ENCODE measurements around the gene CIDEB.
A peak's percentile ranks its signal among the peaks of the same experiment; 100 is the strongest.
"Not testable (repeated sequence)": the region's sequence is repeated elsewhere in the genome, so short reads cannot be mapped to it uniquely, and the experiment has no call there.

CIDEB gene

DNA sequence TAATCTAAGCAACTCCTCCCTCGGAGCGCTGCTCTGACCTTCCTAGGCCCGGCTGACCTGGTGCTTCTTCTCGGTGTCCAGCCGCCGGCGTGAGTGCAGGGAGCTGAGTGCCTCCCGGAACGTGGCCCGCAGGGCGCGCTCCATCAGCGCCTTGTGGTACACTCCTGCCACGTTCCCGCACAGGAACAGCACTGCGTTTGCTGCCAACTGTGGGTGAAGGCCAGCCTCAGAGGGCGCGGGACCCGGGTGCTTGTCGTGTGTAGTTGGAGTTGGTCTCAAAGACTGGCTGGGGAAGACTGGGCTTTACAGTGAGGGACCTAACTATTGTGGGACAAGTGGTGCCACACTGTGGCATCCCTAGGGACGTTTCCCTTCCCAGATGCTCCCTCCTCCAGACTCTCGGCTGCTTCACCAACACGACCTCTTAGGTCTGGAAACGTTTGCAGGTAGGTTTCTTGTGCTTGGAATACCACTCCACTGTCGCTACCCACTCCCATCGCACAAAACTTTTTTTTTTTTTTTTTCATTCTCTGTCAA lies 24.0 kb upstream of the CIDEB start:
- no peak for DNase-seq

DNA sequence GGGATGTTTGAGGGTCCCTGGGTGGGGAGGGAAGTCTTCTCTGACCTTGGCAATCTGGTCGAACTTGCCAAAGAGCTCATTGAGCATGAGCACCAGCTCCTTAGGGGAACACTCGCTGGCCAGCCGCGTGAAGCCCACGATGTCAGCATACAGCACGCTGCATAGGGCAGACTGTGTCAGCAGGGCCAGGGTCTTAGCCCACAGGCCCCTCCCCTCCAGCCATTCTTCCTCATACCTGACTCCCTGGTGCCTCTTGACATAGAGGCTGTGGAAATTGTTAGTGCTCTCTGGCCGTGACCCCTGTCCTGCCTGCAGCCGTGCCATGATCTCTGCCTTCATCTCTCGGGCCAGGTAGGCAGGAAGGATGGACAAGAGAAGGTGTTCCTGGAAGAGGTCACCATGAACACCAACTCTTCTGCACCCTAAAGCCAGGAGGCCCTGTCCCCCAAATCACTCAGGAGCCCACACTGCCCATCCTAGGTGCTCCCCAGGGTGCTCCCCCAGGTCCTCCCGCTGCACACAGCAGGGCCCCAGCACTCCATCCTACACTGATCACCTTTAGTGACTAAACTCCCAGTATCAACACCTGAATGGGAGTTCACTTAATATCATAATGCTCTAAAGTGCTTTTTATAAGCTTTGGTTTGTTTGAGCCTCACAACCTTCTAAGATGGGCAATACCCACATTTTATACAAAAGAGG lies 23.3 kb upstream of the CIDEB start:
- DNase-seq = no peak

DNA sequence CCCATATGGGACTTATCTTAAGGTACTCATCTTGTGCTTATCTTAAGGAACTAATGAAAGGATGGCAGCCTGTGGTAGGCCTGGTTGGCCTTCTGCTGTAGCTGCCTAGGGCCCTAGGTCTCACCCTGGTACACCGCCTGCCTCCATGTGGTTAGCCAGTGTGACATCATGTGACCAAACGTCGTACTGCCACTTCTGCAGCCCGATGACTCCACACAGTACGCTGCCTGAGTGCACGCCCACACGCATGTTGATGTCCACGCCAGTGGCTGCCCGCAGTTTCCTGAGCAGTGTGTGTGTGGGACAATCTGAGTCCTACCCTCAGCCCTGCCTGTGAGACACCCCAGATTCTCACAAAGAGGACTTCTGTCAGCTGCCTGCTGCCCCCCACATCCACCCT lies 22.0 kb upstream of the CIDEB start:
- DNase-seq = peak; percentile 53

- no peak for DNase-seq
Observed at GRCh38 chr14:24329073-24329663, 21.4 kb upstream of the CIDEB start.

DNA sequence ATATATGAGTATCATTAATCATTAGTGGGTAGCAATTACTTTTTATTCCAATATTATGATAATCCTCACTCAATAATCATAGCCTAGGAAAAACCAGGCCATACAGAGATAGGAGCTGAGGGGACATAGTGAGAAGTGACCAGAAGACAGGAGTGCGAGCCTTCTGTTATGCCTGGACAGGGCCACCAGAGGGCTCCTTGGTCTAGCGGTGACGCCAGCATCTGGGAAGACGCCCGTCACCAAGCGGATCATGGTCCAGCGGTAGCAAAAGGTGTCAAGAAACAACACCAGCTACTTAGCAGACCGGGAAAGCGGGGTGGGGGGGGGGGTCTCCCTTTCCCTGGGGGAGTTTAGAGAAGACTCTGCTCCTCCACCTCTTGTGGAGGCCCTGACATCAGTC lies 20.1 kb upstream of the CIDEB start:
- not testable (repeated sequence) for DNase-seq

- no peak for DNase-seq
Observed at GRCh38 chr14:24327303-24327702, 19.5 kb upstream of the CIDEB start.

DNA sequence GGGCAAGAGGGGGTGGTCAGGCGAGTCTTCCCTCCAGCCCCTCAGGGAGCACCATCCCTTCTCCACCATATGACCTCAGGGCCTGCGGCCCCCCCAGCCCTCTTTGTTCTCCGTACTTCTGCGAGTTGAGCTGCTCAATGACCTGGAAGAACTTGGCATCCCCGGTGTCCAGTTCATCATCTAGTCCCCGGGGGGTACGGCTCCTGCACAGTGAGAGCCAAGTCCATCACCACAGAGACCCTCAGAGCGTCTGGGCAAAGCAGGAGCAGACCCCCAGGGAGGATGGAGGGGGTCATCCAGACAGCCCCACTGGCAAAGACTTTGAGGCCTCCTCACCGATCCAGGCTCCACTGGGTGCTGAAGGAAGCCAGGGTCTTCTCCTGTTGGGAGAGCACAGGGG lies 18.2 kb upstream of the CIDEB start:
- no peak for DNase-seq

DNA sequence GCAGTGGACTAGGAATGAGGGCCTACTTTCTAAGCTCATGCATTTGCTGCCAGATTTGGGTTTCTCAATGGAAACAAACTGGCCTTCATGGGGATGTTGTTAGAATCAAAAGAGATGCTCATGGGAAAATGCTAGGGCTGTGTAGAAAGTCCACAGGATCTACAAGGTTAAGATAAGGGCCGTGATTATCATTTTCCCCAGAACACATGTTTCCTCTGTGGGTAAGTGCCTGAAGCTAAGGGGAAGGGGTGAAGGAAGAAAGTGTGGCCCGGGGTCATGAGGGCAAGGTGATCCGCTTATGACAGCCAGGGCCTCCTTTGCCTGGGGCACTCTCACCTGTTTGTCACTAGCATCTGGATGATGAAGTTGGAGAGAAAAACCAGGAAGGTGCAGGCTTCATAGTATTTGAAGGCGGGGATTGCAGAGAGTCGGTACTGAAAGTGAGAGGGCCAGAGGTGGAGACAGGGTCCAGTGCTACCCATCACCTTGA lies 17.3 kb upstream of the CIDEB start:
- no peak for DNase-seq

- no peak for DNase-seq
Observed at GRCh38 chr14:24324024-24324423, 16.2 kb upstream of the CIDEB start.

- no peak for DNase-seq
Observed at GRCh38 chr14:24323341-24323740, 15.6 kb upstream of the CIDEB start.

DNA sequence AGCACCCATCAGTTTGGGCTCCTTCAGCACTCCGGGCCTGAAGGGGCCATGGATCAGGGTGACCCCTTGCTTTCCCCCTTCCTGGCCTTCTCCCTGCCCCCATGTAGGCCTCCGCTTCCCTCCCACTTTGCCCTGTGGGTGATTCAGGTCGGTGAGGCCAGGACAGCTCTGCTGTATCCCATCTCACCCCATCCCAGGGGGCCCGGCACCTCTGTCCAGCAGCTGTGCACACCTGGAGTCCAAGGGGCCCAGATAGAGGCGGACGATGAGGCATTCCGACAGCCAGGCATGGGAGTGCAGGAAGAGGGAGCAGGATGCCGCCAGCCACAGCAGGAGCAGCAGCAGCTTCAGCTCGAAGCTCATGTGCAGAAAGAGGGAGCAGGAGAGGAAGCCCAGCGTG lies 14.9 kb upstream of the CIDEB start:
- no peak for DNase-seq

GRCh38 chr14:24321212-24321975 lies 13.6 kb upstream of the CIDEB start:
- no peak for DNase-seq

DNA sequence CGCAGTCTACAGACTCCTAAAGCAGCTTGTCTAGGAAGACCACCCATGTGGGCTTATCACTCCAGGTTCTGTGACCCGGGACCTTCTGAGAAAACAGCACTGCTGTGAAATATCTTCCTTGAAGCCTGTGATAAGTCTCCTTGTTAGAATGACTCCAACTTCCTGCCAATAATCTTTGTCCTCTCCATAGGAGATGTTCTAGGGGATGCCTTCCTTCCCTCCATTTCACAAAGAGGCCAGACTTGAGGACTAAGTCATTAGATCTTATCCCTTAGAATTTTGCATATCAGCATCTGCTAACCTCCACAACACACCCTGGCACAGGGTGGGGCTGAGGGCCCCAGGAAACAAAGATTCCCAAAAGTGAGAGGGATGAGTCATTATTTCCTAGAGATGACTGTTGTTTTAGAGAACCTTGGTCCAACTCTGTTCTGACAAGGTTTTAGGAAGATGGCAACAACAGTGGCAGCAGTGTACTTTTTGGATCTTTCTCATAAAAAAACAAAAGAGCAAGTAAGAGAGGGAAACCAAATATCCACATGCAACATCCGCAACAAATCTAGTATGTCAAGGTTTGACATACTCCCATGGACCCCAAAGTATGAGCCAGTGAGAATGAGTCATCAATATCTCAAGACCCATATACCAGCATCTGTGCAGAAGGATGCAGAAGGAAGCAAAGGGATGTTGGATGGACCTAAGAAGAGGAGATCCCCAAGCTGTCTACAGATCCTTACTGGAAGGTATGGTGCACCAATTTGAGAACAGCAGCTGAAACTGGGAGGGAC lies 9.6 kb upstream of the CIDEB start:
- no peak for DNase-seq

GRCh38 chr14:24316597-24316950 lies 8.8 kb upstream of the CIDEB start:
- no peak for DNase-seq

DNA sequence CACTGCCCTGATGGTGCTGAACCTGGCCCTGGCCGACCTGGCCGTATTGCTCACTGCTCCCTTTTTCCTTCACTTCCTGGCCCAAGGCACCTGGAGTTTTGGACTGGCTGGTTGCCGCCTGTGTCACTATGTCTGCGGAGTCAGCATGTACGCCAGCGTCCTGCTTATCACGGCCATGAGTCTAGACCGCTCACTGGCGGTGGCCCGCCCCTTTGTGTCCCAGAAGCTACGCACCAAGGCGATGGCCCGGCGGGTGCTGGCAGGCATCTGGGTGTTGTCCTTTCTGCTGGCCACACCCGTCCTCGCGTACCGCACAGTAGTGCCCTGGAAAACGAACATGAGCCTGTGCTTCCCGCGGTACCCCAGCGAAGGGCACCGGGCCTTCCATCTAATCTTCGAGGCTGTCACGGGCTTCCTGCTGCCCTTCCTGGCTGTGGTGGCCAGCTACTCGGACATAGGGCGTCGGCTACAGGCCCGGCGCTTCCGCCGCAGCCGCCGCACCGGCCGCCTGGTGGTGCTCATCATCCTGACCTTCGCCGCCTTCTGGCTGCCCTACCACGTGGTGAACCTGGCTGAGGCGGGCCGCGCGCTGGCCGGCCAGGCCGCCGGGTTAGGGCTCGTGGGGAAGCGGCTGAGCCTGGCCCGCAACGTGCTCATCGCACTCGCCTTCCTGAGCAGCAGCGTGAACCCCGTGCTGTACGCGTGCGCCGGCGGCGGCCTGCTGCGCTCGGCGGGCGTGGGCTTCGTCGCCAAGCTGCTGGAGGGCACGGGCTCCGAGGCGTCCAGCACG lies 8.2 kb upstream of the CIDEB start:
- DNase-seq = no peak

DNA sequence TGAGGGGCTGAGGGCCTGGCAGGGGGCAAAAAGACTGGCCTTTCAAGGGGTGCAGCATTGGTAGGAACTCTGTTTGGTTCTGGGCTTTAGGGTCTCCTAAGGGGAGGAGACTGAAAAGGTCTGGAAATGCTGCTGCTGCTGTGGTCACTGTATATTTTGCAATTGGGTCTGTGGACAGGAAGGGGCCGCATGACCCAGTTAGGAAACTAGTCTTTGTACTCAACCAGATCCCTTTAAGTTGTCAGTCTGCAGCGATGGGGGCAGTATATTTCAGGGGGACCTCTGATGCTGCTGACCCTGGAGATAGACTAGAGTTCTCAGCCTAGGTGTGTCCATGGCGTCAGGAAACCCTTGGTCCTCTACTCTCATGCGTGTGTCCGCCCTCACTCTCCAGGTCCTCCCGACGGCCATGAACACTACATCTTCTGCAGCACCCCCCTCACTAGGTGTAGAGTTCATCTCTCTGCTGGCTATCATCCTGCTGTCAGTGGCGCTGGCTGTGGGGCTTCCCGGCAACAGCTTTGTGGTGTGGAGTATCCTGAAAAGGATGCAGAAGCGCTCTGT lies 7.5 kb upstream of the CIDEB start:
- no peak for DNase-seq

DNA sequence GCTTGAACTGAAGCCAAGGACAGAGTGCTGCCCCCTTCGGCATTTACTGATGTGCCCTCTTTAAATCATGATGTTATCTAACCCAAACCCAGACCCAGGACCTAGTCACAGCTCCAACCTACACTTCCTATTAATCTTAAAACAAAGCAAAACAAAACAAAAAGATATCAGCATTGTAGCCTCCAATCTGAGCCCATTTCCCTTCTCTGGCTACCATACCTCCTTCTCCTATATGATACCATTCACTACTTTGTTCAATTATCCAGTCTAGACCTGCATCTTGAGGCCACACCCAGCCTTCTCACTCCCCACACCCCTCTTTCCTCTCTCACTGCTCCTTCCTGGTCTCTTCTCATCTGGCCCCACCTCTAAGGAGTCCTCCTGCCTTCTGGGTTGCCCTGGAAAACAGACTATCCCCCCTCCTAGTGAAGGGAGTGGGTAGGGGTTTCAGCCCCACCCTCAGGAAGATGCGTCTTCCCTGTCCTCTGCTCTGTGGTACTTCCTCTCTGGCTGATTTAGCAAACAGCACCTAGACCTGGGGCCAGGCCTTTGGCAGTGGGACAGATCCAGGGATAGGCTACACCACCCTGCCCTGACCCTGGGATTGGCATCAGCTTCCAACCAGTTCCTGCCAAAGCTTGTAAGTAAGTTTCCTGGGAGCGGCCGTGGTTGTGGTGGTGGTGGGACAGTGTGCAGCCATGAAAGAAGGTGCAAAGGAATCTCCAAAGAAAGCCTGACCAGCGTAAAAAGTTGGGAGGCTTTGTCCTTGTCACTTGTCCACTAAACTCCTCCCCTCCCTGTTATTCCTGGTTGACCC lies 6.8 kb upstream of the CIDEB start:
- no peak for DNase-seq

DNA sequence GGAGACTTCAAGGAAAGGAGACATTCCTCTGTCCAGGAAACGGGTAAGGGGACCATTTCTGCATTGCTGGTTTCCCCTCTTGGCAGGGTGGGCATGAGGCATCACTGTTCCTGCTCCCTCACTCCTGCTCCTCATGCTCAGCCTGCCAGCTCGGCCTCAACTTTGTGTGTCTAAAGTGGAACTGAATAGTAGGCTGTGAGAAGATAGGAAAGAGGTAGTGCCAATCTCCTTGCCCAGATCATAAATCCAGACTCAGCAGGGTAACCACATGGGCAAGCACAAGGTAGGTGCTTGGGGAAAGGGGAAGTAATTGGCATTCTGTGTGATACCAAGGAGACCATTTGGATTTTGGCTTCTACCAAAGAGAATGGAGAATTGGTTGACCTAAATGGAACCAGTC lies 6.1 kb upstream of the CIDEB start:
- DNase-seq = no peak

DNA sequence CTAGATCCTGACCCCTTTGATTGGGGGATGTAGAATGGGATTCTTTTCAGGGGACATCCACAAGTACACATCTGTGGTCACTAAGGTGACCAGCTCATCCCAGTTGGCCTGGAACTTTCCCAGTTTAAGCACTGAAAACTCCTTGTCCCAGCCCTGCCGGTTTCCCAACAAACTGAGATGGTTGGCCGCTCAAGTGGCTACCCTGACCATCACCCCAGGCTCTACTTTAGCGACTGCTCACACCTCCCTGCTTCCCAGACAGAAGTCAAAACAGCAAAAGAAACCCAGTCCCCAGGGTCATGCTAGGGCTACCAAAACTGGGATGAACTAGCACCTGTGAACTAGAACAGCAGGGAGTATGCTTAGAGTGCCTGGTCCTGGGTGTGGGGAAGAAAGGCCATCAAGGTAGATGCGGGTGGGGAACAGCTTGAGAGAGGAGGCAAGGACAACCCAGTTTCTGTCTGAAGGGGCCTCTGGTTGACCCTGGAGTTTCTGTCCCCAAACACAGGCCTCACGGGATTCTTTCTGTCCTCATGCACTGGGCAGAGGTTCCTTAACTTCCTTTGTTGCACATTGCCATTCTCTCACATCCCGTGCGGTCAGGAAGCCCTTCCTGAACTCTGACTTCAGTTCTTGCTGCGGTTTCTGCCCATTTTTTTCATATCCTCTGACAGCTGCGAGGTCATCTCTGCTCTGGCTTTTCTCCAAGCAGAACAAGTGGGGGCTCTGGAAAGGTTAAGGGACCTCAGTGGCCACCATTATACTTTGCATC lies 5.1 kb upstream of the CIDEB start:
- no peak for DNase-seq
